ENCODE measurements around the gene STK39. TPM values are rescaled to one million over a fixed set of nuclear protein-coding genes. Genes with fewer than 3 reads are reported as not detected.

STK39 gene
- total and polyA plus RNA-seq, 9 of the 15 experiments (the other 6 are each of a cell fraction or from before 2014, with no cell fraction given), result 0.19 to 0.76 (median 0.51) TPM

- TF ChIP-seq MED1 (CRISPR knock-in tag; IDR thresholded peaks at IDR 0.05; ENCODE audit: borderline replicate concordance) (no peak), DEAF1 (CRISPR knock-in tag; IDR thresholded peaks at IDR 0.05) (no peak), ZNF699 (CRISPR knock-in tag; IDR thresholded peaks at IDR 0.05; ENCODE audit: insufficient replicate concordance) (no peak), GABPB2 (CRISPR knock-in tag; conservative IDR thresholded peaks at IDR 0.05) (no peak)
These were observed 76.2 kb downstream of the STK39 start (continued) for GRCh38 chr2:168171059-168171762.

DNA sequence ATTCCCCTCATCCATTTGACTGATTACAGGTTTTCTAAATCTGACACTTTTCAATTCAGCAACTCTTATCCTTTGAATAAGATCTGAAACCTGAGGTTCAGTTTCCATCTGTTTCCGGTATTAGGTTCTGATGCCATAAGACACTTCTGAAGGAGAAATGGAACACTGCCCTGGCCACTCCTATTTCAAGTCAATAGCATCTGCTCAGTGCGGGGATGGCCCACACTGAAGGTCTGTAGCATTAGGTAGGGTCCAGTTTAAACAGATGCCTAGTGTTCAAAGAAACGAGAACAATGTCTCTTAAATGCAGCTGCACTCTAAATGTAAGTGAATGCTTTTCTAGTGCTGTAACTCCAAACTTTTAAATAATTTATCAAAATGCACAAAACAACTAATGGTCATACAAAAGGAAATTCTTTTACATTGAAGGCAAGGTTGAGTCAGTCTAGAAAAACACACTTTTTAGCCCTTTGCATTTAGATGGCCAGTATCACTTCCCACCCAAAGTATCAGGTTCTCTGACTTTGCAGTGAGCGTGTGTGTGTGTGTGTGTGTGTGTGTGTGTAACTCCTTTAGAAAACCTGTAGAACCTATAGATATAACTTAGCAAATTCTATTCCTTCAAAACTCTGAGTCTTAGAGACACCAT lies 78.2 kb downstream of the STK39 start:
- intact Hi-C loops (cut with micrococcal nuclease) (loop anchor here (10.0 kb wide), 1 partner anchor 536 kb away; no protein-coding TSS in a partner anchor), in situ Hi-C loops (cut with MboI) (no loop called here)
- H2AFZ ChIP-seq (ENCODE audit: low read depth, low read length), result no peak overlapping the region
- no peak for FAIRE-seq
- no peak for ATAC-seq
- ChIA-PET POLR2A (no interaction called here), CTCF (ENCODE audit: low intra/inter-chr PET ratio) (no interaction called here)
- H3K27ac ChIP-seq (ENCODE audit: extremely low read depth, low read depth, low read length), result no peak overlapping the region
- H3K4me1 ChIP-seq (replicated peaks in 1 of 2; ENCODE audit: control insufficient read depth in 2 of 2, insufficient read depth in 2 of 2, low read length in 2 of 2), result no peaks in the 10 kb centered on the region
- H3K36me3 ChIP-seq (ENCODE audit: control insufficient read depth, insufficient read depth, low read length), result no peaks in the 10 kb centered on the region
- DNase-seq (ENCODE audit: extremely low read depth in 1 of 4, low spot score in 3 of 4), result no peak
- H3K9me3 ChIP-seq (replicated peaks; ENCODE audit: control insufficient read depth, insufficient read depth, low read depth, low read length), result no peaks in the 10 kb centered on the region
- 0% methylated on average over 4 of the region's 4 CpGs for WGBS (ENCODE audit: insufficient coverage, low coverage, missing lambda C conversion rate)
- BruUV-seq (replicated peaks), result no TSS peak
- H4K20me1 ChIP-seq (replicated peaks; ENCODE audit: control insufficient read depth, insufficient read depth, low read length), result no peaks in the 10 kb centered on the region
- TF ChIP-seq ZBTB8A (IDR thresholded peaks at IDR 0.05; ENCODE audit: partially characterized antibody), result no peak
- TF ChIP-seq GTF2E2 (tag; IDR thresholded peaks at IDR 0.05), result no peak
- TF ChIP-seq, protein P1, sequence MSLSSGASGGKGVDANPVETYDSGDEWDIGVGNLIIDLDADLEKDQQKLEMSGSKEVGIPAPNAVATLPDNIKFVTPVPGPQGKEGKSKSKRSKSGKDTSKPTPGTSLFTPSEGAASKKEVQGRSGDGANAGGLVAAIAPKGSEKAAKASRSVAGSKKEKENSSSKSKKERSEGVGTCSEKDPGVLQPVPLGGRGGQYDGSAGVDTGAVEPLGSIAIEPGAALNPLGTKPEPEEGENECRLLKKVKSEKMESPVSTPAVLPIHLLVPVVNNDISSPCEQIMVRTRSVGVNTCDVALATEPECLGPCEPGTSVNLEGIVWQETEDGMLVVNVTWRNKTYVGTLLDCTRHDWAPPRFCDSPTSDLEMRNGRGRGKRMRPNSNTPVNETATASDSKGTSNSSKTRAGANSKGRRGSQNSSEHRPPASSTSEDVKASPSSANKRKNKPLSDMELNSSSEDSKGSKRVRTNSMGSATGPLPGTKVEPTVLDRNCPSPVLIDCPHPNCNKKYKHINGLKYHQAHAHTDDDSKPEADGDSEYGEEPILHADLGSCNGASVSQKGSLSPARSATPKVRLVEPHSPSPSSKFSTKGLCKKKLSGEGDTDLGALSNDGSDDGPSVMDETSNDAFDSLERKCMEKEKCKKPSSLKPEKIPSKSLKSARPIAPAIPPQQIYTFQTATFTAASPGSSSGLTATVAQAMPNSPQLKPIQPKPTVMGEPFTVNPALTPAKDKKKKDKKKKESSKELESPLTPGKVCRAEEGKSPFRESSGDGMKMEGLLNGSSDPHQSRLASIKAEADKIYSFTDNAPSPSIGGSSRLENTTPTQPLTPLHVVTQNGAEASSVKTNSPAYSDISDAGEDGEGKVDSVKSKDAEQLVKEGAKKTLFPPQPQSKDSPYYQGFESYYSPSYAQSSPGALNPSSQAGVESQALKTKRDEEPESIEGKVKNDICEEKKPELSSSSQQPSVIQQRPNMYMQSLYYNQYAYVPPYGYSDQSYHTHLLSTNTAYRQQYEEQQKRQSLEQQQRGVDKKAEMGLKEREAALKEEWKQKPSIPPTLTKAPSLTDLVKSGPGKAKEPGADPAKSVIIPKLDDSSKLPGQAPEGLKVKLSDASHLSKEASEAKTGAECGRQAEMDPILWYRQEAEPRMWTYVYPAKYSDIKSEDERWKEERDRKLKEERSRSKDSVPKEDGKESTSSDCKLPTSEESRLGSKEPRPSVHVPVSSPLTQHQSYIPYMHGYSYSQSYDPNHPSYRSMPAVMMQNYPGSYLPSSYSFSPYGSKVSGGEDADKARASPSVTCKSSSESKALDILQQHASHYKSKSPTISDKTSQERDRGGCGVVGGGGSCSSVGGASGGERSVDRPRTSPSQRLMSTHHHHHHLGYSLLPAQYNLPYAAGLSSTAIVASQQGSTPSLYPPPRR (CRISPR knock-in tag; IDR thresholded peaks at IDR 0.05; ENCODE audit: borderline replicate concordance), result no peak
- TF ChIP-seq GTF2A2 (tag; IDR thresholded peaks at IDR 0.05), result no peak
- no peaks in the 10 kb centered on the region for H3K9me1 ChIP-seq (ENCODE audit: control insufficient read depth, insufficient read depth, low read length)
- H3K9ac ChIP-seq (ENCODE audit: insufficient read depth in 1 of 2, low read depth in 2 of 2, low read length in 2 of 2), result no peak overlapping the region
- peaks cover 10 to 20% of the 10 kb centered on the region in 2 experiments; a peak in 4 of 5 replicates for H3K27me3 ChIP-seq (ENCODE audit: control insufficient read depth in 2 of 2, insufficient read depth in 2 of 2, low read length in 2 of 2)
- no peak overlapping the region for H3K4me3 ChIP-seq
- H3K4me2 ChIP-seq (ENCODE audit: insufficient read depth, low read length), result no peak overlapping the region
- H3K79me2 ChIP-seq (ENCODE audit: control insufficient read depth, insufficient read depth, low read length), result no peaks in the 10 kb centered on the region

Measured in K562 (cell line).